B cell (primary cell): ENCODE results near the gene ZNF333.

Experiments
- CTCF ChIP-seq: fragments of 200-600 bp; IDR thresholded peaks from one replicate; pipeline ENCODE4 v1.8.0; 2022; ENCODE audit warnings: antibody characterized with exemption, mild to moderate bottlenecking
- EZH2 ChIP-seq: IDR thresholded peaks from 2 replicates; pipeline ENCODE4 v1.6.1; 2012; ENCODE audit warnings: borderline replicate concordance, low read depth, mild to moderate bottlenecking, moderate library complexity, low read length; ENCODE audit not compliant: insufficient read depth, poor library complexity, severe bottlenecking

GRCh38 chr19:14683439-14683838 lies 6.4 kb upstream of the ZNF333 start:
- TF ChIP-seq EZH2 (no peak), CTCF (no peak)
